Measurements from ENCODE around the gene TMC5. TPM values are rescaled to one million over a fixed set of nuclear protein-coding genes. Genes with fewer than 3 reads are reported as not detected.

TMC5 gene
- total and polyA plus RNA-seq, 2 of the 8 experiments (the other 6 are each of a cell fraction or from before 2014, with no cell fraction given) = 1.6 to 1.8 TPM

- Histone ChIP-seq H3K14ac (ENCODE audit: insufficient read length) (no peak overlapping the region), H3K18ac (ENCODE audit: extremely low read depth, low read length) (no peak overlapping the region), H3K4me3 (ENCODE audit: extremely low read depth in 1 of 4, insufficient read depth in 2 of 4, low read depth in 3 of 4, low read length in 4 of 4) (no peak overlapping the region), H4K20me1 (replicated peaks in 1 of 2; ENCODE audit: control insufficient read depth in 1 of 2, insufficient read depth in 2 of 2, low read length in 2 of 2) (no peaks in the 10 kb centered on the region), H3K27ac (ENCODE audit: low read depth, low read length) (no peak overlapping the region), H2BK120ac (replicated peaks; ENCODE audit: low read depth, low read length) (no peak overlapping the region), H4K8ac (ENCODE audit: extremely low read depth, insufficient read depth, low read length) (no peak overlapping the region), H3K9ac (replicated peaks in 1 of 4; ENCODE audit: extremely low read depth in 1 of 4, low read depth in 3 of 4, low read length in 3 of 4) (no peak overlapping the region), H2AFZ (ENCODE audit: low read length) (no peak overlapping the region), H3K4me2 (ENCODE audit: insufficient read depth in 1 of 2, low read depth in 2 of 2, low read length in 2 of 2) (no peak overlapping the region), H2AK5ac (ENCODE audit: low read depth, low read length) (no peak overlapping the region), H3K23me2 (ENCODE audit: low read depth, low read length) (no peaks in the 10 kb centered on the region), H3K9me3 (ENCODE audit: insufficient read depth in 2 of 2, low read depth in 1 of 2, low read length in 1 of 2) (no peaks in the 10 kb centered on the region), H3K4me1 (replicated peaks in 1 of 4; ENCODE audit: control insufficient read depth in 3 of 4, insufficient read depth in 4 of 4, low read length in 3 of 4) (no peaks in the 10 kb centered on the region), H3K36me3 (ENCODE audit: control insufficient read depth in 2 of 4, insufficient read depth in 4 of 4, low read length in 3 of 4) (no peaks in the 10 kb centered on the region), H2BK12ac (ENCODE audit: low read depth, low read length) (no peak overlapping the region), H4K91ac (replicated peaks; ENCODE audit: insufficient read length, low read length) (no peak overlapping the region), H2BK20ac (ENCODE audit: low read length) (no peak overlapping the region), H3K4ac (replicated peaks; ENCODE audit: insufficient read length, low read depth, low read length) (no peak overlapping the region), H3K79me1 (ENCODE audit: low read depth, low read length) (no peaks in the 10 kb centered on the region), H3K56ac (replicated peaks; ENCODE audit: insufficient read length, low read depth, low read length) (no peak overlapping the region), H3K79me2 (ENCODE audit: control insufficient read depth in 1 of 2, insufficient read depth in 2 of 2, low read length in 2 of 2) (no peaks in the 10 kb centered on the region), H2BK5ac (ENCODE audit: low read depth, low read length) (no peak overlapping the region), H3K27me3 (replicated peaks in 1 of 4; ENCODE audit: control insufficient read depth in 3 of 4, extremely low read depth in 1 of 4, insufficient read depth in 3 of 4, low read length in 3 of 4) (no peaks in the 10 kb centered on the region), H4K5ac (ENCODE audit: insufficient read length, low read depth, low read length) (no peak overlapping the region), H3K23ac (ENCODE audit: insufficient read length) (no peak overlapping the region), H2BK15ac (ENCODE audit: low read length) (no peak overlapping the region)
- DNase-seq (ENCODE audit: low read depth in 1 of 2, low spot score in 2 of 2) (no peak), FAIRE-seq (no peak)
- CTCF ChIA-PET (ENCODE audit: partially characterized antibody) = interaction anchor here (0.7 to 3.3 kb wide), 8 partner anchors 9 to 296 kb away, joined by 3 to 15 read pairs (median 4); no protein-coding TSS in a partner anchor
- WGBS, 2 experiments (ENCODE audit: extremely low coverage in 1 of 2, insufficient coverage in 1 of 2, insufficient read length in 1 of 2, insufficient replicate concordance in 2 of 2, low coverage in 1 of 2, low lambda C conversion rate in 2 of 2, missing lambda C conversion rate in 1 of 2) = 91% methylated on average over 2 of the region's 2 CpGs; no CpG with 5 or more reads in 1 of the 2 experiments
- TF ChIP-seq CHD1 (IDR thresholded peaks at IDR 0.05; ENCODE audit: low read depth, low read length) (no peak), CHD2 (IDR thresholded peaks at IDR 0.05; ENCODE audit: low read length) (no peak), PHF8 (conservative IDR thresholded peaks at IDR 0.05; ENCODE audit: low read depth, low read length) (no peak), RNF2 (IDR thresholded peaks at IDR 0.05; ENCODE audit: borderline replicate concordance, low read depth, low read length, missing control alignments, poor library complexity, severe bottlenecking) (no peak), SIRT6 (IDR thresholded peaks at IDR 0.05; ENCODE audit: low read length) (no peak), POLR2A (IDR thresholded peaks at IDR 0.05; ENCODE audit: control extremely low read depth in 1 of 2, low read depth in 2 of 2, low read length in 2 of 2) (no peak), RBBP5 (IDR thresholded peaks at IDR 0.05; ENCODE audit: borderline replicate concordance, low read depth, low read length) (no peak)
- POLR2A ChIA-PET (ENCODE audit: partially characterized antibody) = no interaction called here
Observed at GRCh38 chr16:19382084-19382801, 35.4 kb upstream of the TMC5 start.
